ENCODE results near the gene CDH11. TPM values are rescaled to one million over a fixed set of nuclear protein-coding genes. Genes with fewer than 3 reads are reported as not detected.

Gene CDH11
- total and polyA plus RNA-seq, 2 of the 4 experiments (the other 2 are of a cell fraction), result 266 to 601 TPM

- no peak for TF ChIP-seq SMC3 (IDR thresholded peaks at IDR 0.05; ENCODE audit: low read depth, low read length)
These were observed 2.7 kb upstream of the CDH11 start (continued) for GRCh38 chr16:65124596-65124995.

GRCh38 chr16:65124212-65124548 lies 2.3 kb upstream of the CDH11 start:
- Histone ChIP-seq H4K20me1 (ENCODE audit: insufficient read depth, low read length) (peaks cover 12% of the 10 kb centered on the region; the same call in 1 of the 2 replicates), H2AK5ac (ENCODE audit: low read depth, low read length) (peak overlapping the region; percentile 3), H2BK120ac (ENCODE audit: low read depth, low read length) (peak overlapping the region; percentile 95), H3K14ac (replicated peaks; ENCODE audit: low read depth, low read length) (peak overlapping the region; percentile 57), H4K91ac (ENCODE audit: insufficient read depth, low read depth, low read length) (peak overlapping the region; percentile 77), H3K79me1 (ENCODE audit: low read depth in 1 of 2, low read length in 2 of 2) (peaks cover 10 to 23% of the 10 kb centered on the region in 2 experiments), H2BK20ac (ENCODE audit: low read depth, low read length) (peak overlapping the region; percentile 54; the same call in 1 of the 2 replicates), H4K8ac (ENCODE audit: low read depth in 2 of 2, low read length in 2 of 2) (peak overlapping the region; percentile 86 to 92), H3K56ac (ENCODE audit: extremely low read depth, insufficient read depth, low read length) (peak overlapping the region; percentile 68; the same call in 1 of the 2 replicates), H3K4ac (ENCODE audit: low read depth, low read length) (peak overlapping the region; percentile 91), H3K23ac (ENCODE audit: low read depth, low read length) (peak overlapping the region; percentile 96), H3K9ac (ENCODE audit: low read depth, low read length) (peak overlapping the region; percentile 91), H3K9me1 (ENCODE audit: insufficient read depth, low read length) (peaks cover 4% of the 10 kb centered on the region; the same call in 1 of the 2 replicates), H4K5ac (ENCODE audit: low read depth, low read length) (peak overlapping the region; percentile 76), H3K27ac (ENCODE audit: insufficient read depth, low read length) (peak overlapping the region; percentile 87), H3K4me2 (ENCODE audit: low read depth, low read length) (peak overlapping the region; percentile 84), H2BK5ac (ENCODE audit: low read depth, low read length, poor library complexity, severe bottlenecking) (peak overlapping the region; percentile 89), H3K27me3 (ENCODE audit: control insufficient read depth, insufficient read depth, low read length) (no peaks in the 10 kb centered on the region), H3K4me3 (ENCODE audit: insufficient read depth, low read depth, low read length) (peak overlapping the region; percentile 66), H2BK15ac (ENCODE audit: low read depth, low read length) (peak overlapping the region; percentile 35; the same call in 2 of the 3 replicates), H2AFZ (replicated peaks; ENCODE audit: low read length, poor library complexity) (peak overlapping the region; percentile 96), H3K18ac (ENCODE audit: low read depth, low read length) (peak overlapping the region; percentile 85), H3K9me3 (ENCODE audit: control insufficient read depth, insufficient read depth, low read length) (no peaks in the 10 kb centered on the region), H3K4me1 (ENCODE audit: control insufficient read depth, insufficient read depth, low read length) (peaks cover 8% of the 10 kb centered on the region), H2AK9ac (replicated peaks; ENCODE audit: low read depth, low read length, poor library complexity) (peak overlapping the region; percentile 81), H3K36me3 (ENCODE audit: control insufficient read depth, insufficient read depth, low read length) (no peaks in the 10 kb centered on the region)
- 20% methylated on average over 1 of the region's 7 CpGs; no CpG with 5 or more reads in 1 of the 2 experiments for WGBS, 2 experiments (ENCODE audit: extremely low coverage in 2 of 2, insufficient read length in 1 of 2)
- ATAC-seq (ENCODE audit: low read depth), result no peak
- in situ Hi-C loops (cut with MboI; ENCODE audit: low sequenced_read_pairs), result loop anchor here (5.0 to 25.0 kb wide), 4 partner anchors 687 to 1762 kb away; no protein-coding TSS in a partner anchor
- POLR2A ChIA-PET (ENCODE audit: unreplicated experiment), result interaction anchor here (0.5 kb wide), 1 partner anchor 1029 kb away, joined by 3 read pairs; no protein-coding TSS in a partner anchor
- DNase-seq, result peak; percentile 19
- dilution Hi-C loops (cut with HindIII; ENCODE audit: low sequenced_read_pairs, unreplicated experiment), result no loop called here
- TF ChIP-seq RAD21 (IDR thresholded peaks at IDR 0.05; ENCODE audit: low read length), result no peak
- no peak for TF ChIP-seq FOS (IDR thresholded peaks at IDR 0.05; ENCODE audit: low read depth, low read length)
- no peak for TF ChIP-seq RFX5 (IDR thresholded peaks at IDR 0.05; ENCODE audit: low read depth, low read length)
- no peak for TF ChIP-seq CEBPB (IDR thresholded peaks at IDR 0.05; ENCODE audit: low read depth, low read length)
- no peak for TF ChIP-seq MXI1 (IDR thresholded peaks at IDR 0.05; ENCODE audit: borderline replicate concordance, low read depth, low read length)
- no peak for TF ChIP-seq POLR2A (IDR thresholded peaks at IDR 0.05; ENCODE audit: low read depth, low read length)
- TF ChIP-seq BHLHE40 (IDR thresholded peaks at IDR 0.05; ENCODE audit: low read depth, low read length), result no peak
- no peak for TF ChIP-seq RCOR1 (IDR thresholded peaks at IDR 0.05; ENCODE audit: insufficient replicate concordance, low read length)
- TF ChIP-seq NFE2L2 (IDR thresholded peaks at IDR 0.05; ENCODE audit: low read depth, low read length), result no peak
- no peak for TF ChIP-seq ELK1 (IDR thresholded peaks at IDR 0.05; ENCODE audit: borderline replicate concordance, low read depth, low read length)
- no peak for TF ChIP-seq MAFK (IDR thresholded peaks at IDR 0.05; ENCODE audit: low read depth, low read length)
- no peak for TF ChIP-seq CHD1 (IDR thresholded peaks at IDR 0.05; ENCODE audit: low read depth, low read length)
- no peak for TF ChIP-seq MAZ (IDR thresholded peaks at IDR 0.05; ENCODE audit: borderline replicate concordance, low read depth, low read length)
- no peak for TF ChIP-seq SMC3 (IDR thresholded peaks at IDR 0.05; ENCODE audit: low read depth, low read length)
- TF ChIP-seq USF2 (IDR thresholded peaks at IDR 0.05; ENCODE audit: low read depth, low read length), result no peak
- CTCF ChIA-PET, result interaction anchor here (0.6 kb wide), 1 partner anchor 711 kb away, joined by 5 read pairs; no protein-coding TSS in a partner anchor
- intact Hi-C loops (cut with micrococcal nuclease), result loop anchor here (5.0 to 10.0 kb wide), 9 partner anchors 188 to 1043 kb away; no protein-coding TSS in a partner anchor
- BruUV-seq (replicated peaks), result no TSS peak
